Endothelial cell of umbilical vein (primary cell): ENCODE results near the gene PCDH9. TPM values are rescaled to one million over a fixed set of nuclear protein-coding genes. Genes with fewer than 3 reads are reported as not detected.

Source experiments
- BruUV-seq: library from RNA; stranded (reverse); fragments of 400-500 nt; replicated peaks from 2 replicates; lab custom pipeline; 2021; lab: Mats Ljungman, UMichigan
- CTCF ChIA-PET: fragments of 300-600, 350-600 bp; sonication (Branson Sonifier 250); formaldehyde crosslinking; loops from one replicate; lab custom pipeline; 2021; ENCODE audit warnings: antibody characterized with exemption, inconsistent platforms; lab: Charles Lee
- POLR2A ChIA-PET: fragments of 300-600, 350-600 bp; sonication (Branson Sonifier 250); formaldehyde crosslinking; loops from one replicate; lab custom pipeline; 2021; ENCODE audit warnings: antibody characterized with exemption, inconsistent platforms; lab: Charles Lee
- DNase-seq: peaks from one replicate; pipeline ENCODE4 v3.0.0-alpha.2; 2011; ENCODE audit warnings: low read depth, low spot score
- FAIRE-seq: peaks from 2 replicates; lab custom pipeline; 2011; peaks lifted over from hg19 to GRCh38; lab: Jason Lieb, UNC
- H2AFZ ChIP-seq: 2 replicates; pipeline ENCODE4 v1.6.0; 2012; ENCODE audit warnings: low read depth, low read length, control low read depth, inconsistent platforms
- H3K27ac ChIP-seq: 2 replicates; pipeline ENCODE4 v1.5.1; 2011; ENCODE audit warnings: low read depth, mild to moderate bottlenecking, control low read depth, low read length, moderate library complexity; ENCODE audit not compliant: insufficient read depth
- H3K27me3 ChIP-seq, 2 experiments: 2 replicates each; pipeline versions ENCODE4 v1.6.0 to v1.6.1; 2011; ENCODE audit warnings: low read length in 2 of 2, mixed read lengths in 1 of 2; ENCODE audit not compliant: control insufficient read depth in 2 of 2, insufficient read depth in 2 of 2
- H3K36me3 ChIP-seq, 2 experiments: 2 replicates in 1 of 2; 3 replicates in 1 of 2; pipeline ENCODE4 v1.5.1; 2011; ENCODE audit warnings: low read length in 2 of 2, mild to moderate bottlenecking in 1 of 2, moderate library complexity in 1 of 2; ENCODE audit not compliant: control insufficient read depth in 2 of 2, insufficient read depth in 2 of 2; ENCODE audit errors: extremely low read depth in 1 of 2
- H3K4me1 ChIP-seq: 3 replicates; pipeline ENCODE4 v1.5.1; 2011; ENCODE audit warnings: mild to moderate bottlenecking, low read length; ENCODE audit not compliant: control insufficient read depth, insufficient read depth; ENCODE audit errors: extremely low read depth
- H3K4me2 ChIP-seq: 2 replicates; pipeline ENCODE4 v1.6.1; 2011; ENCODE audit warnings: low read length, control low read depth, mixed read lengths; ENCODE audit not compliant: insufficient read depth
- H3K4me3 ChIP-seq, 3 experiments: fragments of 200-600 bp in 1 of 3; sonication (generic), shearing (Covaris generic) in 1 of 3; replicated peaks in 1 of 3; 2 replicates each; pipeline ENCODE4 v1.5.1; 2011 to 2016; ENCODE audit warnings: control low read depth in 3 of 3, low read length in 3 of 3, mild to moderate bottlenecking in 2 of 3, inconsistent platforms in 1 of 3, low read depth in 1 of 3, moderate library complexity in 1 of 3; ENCODE audit not compliant: insufficient read depth in 1 of 3
- H3K79me2 ChIP-seq: 2 replicates; pipeline ENCODE4 v1.6.0; 2012; ENCODE audit warnings: low read length, inconsistent platforms; ENCODE audit not compliant: control insufficient read depth, insufficient read depth
- H3K9ac ChIP-seq: replicated peaks from 2 replicates; pipeline ENCODE3; 2011; ENCODE audit warnings: low read length, control low read depth; ENCODE audit not compliant: insufficient read depth; ENCODE audit errors: extremely low read depth
- H3K9me1 ChIP-seq: replicated peaks from 3 replicates; pipeline ENCODE4 v1.6.0; 2011; ENCODE audit warnings: mild to moderate bottlenecking, low read length; ENCODE audit not compliant: control insufficient read depth, insufficient read depth; ENCODE audit errors: extremely low read depth
- H3K9me3 ChIP-seq: replicated peaks from 2 replicates; pipeline ENCODE4 v1.5.1; 2012; ENCODE audit warnings: low read length, inconsistent platforms; ENCODE audit not compliant: control insufficient read depth, insufficient read depth
- H4K20me1 ChIP-seq: replicated peaks from 2 replicates; pipeline ENCODE3; 2011; ENCODE audit warnings: mild to moderate bottlenecking, low read length; ENCODE audit not compliant: control insufficient read depth, insufficient read depth; ENCODE audit errors: extremely low read depth
- EZH2 ChIP-seq: IDR thresholded peaks from 2 replicates; pipeline ENCODE4 v1.6.1; 2012; ENCODE audit warnings: borderline replicate concordance, low read depth, mild to moderate bottlenecking, moderate library complexity, low read length, inconsistent platforms; ENCODE audit not compliant: severe bottlenecking
- FOS ChIP-seq: IDR thresholded peaks from 2 replicates; pipeline ENCODE4 v1.6.1; 2011; ENCODE audit warnings: mild to moderate bottlenecking, low read length, moderate library complexity, borderline replicate concordance; ENCODE audit not compliant: insufficient read depth
- GATA2 ChIP-seq: IDR thresholded peaks from 2 replicates; pipeline ENCODE4 v1.7.0; 2011; ENCODE audit warnings: low read depth, mild to moderate bottlenecking, moderate library complexity, mixed read lengths, low read length; ENCODE audit not compliant: insufficient read length, insufficient read depth
- JUN ChIP-seq: IDR thresholded peaks from 2 replicates; pipeline ENCODE4 v1.6.1; 2011; ENCODE audit warnings: borderline replicate concordance, low read depth; ENCODE audit not compliant: insufficient read length, insufficient read depth
- MYC ChIP-seq: IDR thresholded peaks from one replicate; pipeline ENCODE4 v1.6.1; 2011; ENCODE audit warnings: mild to moderate bottlenecking, low read depth, low read length
- POLR2A ChIP-seq: IDR thresholded peaks from 2 replicates; pipeline ENCODE4 v1.6.1; 2012; ENCODE audit warnings: low read depth, mild to moderate bottlenecking, control low read depth, low read length
- POLR2AphosphoS5 ChIP-seq: IDR thresholded peaks from 2 replicates; pipeline ENCODE4 v1.6.1; 2012; ENCODE audit warnings: low read depth, mild to moderate bottlenecking, control low read depth, low read length, moderate library complexity; ENCODE audit not compliant: insufficient read depth
- dilution Hi-C: fragments of 300-500 bp; cut with MboI; formaldehyde crosslinking; loops from one replicate; pipeline ENCODE4 v1.15.0; 2019; ENCODE audit warnings: low sequenced_read_pairs; ENCODE audit not compliant: extremely low pct_ligation_motif_present
- intact Hi-C: fragments of 100-400 bp; cut with micrococcal nuclease; formaldehyde crosslinking; loops from one replicate; pipeline ENCODE4 v1.10.0; 2022
- polyA plus RNA-seq, 4 experiments: library from polyadenylated mRNA; depleted of rRNA in 3 of 4; stranded (reverse) in 3 of 4; unstranded in 1 of 4; fragments of >200 nt; gene quantifications; 2 replicates each; pipeline versions ENCODE4 v1.2.1 to v1.2.3, GENCODE V29; 2011 to 2012; ENCODE audit warnings: missing spikeins in 1 of 4
- total RNA-seq: library from RNA; stranded (reverse); gene quantifications from 2 replicates; pipeline ENCODE4 v1.2.3, GENCODE V29; 2021
- TF ChIP-seq, protein P1 (sequence below): IDR thresholded peaks from 2 replicates; pipeline ENCODE4 v1.6.1; 2011; ENCODE audit not compliant: insufficient read depth, insufficient read length
- TF ChIP-seq, protein P2 (sequence below), 2 donors: IDR thresholded peaks; 1 replicate in 1 of 2; 2 replicates in 1 of 2; pipeline ENCODE4 v1.5.1; 2011; ENCODE audit warnings: low read length in 2 of 2, mild to moderate bottlenecking in 2 of 2, moderate library complexity in 2 of 2, control low read depth in 1 of 2, inconsistent platforms in 1 of 2, low read depth in 1 of 2; ENCODE audit not compliant: insufficient read depth in 1 of 2; ENCODE audit errors: extremely low read depth in 1 of 2

The PCDH9 gene
- total and polyA plus RNA-seq, 2 donors (not counting 3 experiments of a cell fraction or from before 2014, with no cell fraction given), result 1.1 to 5.2 TPM

GRCh38 chr13:66981912-66982311 is 248.2 kb downstream of the PCDH9 start:
- H3K4me1 ChIP-seq, result no peaks in the 10 kb centered on the region
- H3K4me3 ChIP-seq, result no peak overlapping the region
- ChIA-PET CTCF (no interaction called here), POLR2A (no interaction called here)
- no peak overlapping the region for H3K4me2 ChIP-seq
- BruUV-seq, result no TSS peak
- H2AFZ ChIP-seq, result no peak overlapping the region
- H4K20me1 ChIP-seq, result no peaks in the 10 kb centered on the region
- no peaks in the 10 kb centered on the region for H3K36me3 ChIP-seq
- H3K9ac ChIP-seq, result no peak overlapping the region
- H3K27ac ChIP-seq, result no peak overlapping the region
- intact Hi-C loops (no loop called here), dilution Hi-C loops (no loop called here)
- no peaks in the 10 kb centered on the region for H3K27me3 ChIP-seq
- DNase-seq, result no peak
- FAIRE-seq, result no peak
- H3K9me1 ChIP-seq, result no peaks in the 10 kb centered on the region
- no peak for TF ChIP-seq POLR2A
- TF ChIP-seq EZH2, result no peak
- no peak for TF ChIP-seq GATA2
- TF ChIP-seq, protein P1, sequence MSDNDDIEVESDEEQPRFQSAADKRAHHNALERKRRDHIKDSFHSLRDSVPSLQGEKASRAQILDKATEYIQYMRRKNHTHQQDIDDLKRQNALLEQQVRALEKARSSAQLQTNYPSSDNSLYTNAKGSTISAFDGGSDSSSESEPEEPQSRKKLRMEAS, result no peak
- no peak for TF ChIP-seq POLR2AphosphoS5
- TF ChIP-seq FOS, result no peak
- TF ChIP-seq MYC, result no peak
- TF ChIP-seq JUN, result no peak
- TF ChIP-seq, protein P2, sequence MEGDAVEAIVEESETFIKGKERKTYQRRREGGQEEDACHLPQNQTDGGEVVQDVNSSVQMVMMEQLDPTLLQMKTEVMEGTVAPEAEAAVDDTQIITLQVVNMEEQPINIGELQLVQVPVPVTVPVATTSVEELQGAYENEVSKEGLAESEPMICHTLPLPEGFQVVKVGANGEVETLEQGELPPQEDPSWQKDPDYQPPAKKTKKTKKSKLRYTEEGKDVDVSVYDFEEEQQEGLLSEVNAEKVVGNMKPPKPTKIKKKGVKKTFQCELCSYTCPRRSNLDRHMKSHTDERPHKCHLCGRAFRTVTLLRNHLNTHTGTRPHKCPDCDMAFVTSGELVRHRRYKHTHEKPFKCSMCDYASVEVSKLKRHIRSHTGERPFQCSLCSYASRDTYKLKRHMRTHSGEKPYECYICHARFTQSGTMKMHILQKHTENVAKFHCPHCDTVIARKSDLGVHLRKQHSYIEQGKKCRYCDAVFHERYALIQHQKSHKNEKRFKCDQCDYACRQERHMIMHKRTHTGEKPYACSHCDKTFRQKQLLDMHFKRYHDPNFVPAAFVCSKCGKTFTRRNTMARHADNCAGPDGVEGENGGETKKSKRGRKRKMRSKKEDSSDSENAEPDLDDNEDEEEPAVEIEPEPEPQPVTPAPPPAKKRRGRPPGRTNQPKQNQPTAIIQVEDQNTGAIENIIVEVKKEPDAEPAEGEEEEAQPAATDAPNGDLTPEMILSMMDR (IDR thresholded peaks at IDR 0.05; ENCODE audit: extremely low read depth in 1 of 2, insufficient read depth in 1 of 2, low read depth in 1 of 2, low read length in 2 of 2), result no peak
- H3K9me3 ChIP-seq, result no peaks in the 10 kb centered on the region
- H3K79me2 ChIP-seq, result no peaks in the 10 kb centered on the region
